C1 segment of cervical spinal cord (tissue), 14 donors: Measurements from ENCODE around the gene TBL1XR1.

Experiments used
- DNase-seq, 14 donors: peaks; one replicate each; lab custom pipeline; 2025; lab: John Stamatoyannopoulos, UW

The TBL1XR1 gene

DNA sequence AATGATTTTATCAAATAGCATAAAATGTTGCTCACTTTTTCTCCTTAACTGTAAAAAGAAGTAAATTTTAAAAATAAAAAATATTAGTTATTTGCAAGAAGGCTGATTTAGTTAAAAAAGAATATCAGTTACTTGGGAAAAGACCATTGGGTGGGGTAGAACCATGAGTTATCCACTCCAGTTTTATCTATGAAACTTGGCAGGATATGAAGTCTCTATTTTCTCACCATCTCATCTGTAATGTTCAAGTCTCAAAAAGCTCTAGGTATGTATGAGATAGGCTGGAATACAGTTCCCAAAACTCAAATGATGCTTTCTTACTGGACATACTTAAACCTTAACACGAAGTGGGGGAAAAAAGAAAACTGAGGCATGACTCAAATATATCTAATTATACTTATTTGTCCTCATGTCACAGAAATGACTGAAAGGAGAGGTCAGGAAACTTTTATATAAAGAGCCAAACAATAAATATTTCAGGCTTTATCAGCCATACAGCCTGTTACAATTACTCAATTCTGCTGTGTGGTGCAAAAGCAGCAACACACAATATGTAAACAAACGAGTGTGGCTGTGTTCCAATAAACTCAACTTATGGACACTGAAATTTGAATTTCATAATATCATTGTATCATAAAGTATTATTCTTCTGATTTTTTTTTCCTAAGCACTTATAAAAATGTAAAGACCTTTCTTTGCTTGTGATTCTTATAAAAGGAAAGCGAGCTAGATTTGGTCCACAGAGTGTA, 131.8 kb downstream of the TBL1XR1 start:
- DNase-seq: no peak

DNA sequence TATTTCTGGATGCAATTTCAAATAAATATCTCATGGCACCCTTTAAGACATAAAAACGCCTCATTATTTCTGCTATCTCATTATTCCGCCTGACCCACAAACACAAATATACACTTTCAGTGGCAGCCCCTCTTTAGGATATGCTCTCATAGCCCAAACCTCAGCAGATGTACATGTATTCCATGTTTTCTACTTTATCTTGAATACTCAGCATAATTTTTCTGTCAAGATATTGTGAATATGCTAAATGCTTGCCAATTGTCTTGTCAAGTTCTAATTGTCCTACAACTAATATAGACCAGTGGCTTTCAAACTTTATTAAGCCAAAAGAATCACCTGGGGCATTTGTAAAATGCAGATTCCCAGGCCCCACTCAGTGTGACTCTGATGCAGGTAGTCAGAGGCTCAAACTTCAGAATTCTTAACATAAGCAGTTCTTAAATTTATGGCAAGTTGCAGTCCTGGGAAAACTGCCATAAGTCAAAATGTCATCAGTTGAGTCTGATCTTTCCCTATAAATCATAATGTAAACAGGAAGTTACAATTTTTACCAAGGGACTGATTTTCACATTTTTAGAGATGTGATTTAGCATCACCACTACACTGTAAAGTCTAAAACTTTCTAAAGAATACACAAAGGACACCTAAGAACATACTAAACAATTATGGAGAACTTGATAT, 135.1 kb downstream of the TBL1XR1 start:
- DNase-seq: no peak

- no peak for DNase-seq
These were observed 135.9 kb downstream of the TBL1XR1 start for GRCh38 chr3:177061369-177061768.

DNA sequence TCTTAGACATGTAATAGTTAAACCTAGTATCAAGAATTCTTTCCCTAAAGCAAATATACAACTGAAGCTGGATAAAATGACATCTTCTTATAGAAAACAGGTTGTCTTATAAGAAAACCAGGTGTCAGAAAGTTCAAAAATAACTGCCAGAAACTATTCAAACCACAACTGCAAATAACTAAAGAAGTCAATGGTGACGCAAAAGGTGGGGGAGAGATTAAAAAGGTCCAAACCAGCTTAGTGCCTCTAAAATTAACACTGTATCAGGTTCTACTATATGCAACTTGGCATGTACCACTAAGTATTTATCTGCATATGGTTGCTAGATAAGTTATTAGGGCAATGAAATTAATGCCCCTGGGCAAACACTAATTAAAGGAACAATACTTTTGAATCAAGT, 136.8 kb downstream of the TBL1XR1 start:
- no peak for DNase-seq

DNA sequence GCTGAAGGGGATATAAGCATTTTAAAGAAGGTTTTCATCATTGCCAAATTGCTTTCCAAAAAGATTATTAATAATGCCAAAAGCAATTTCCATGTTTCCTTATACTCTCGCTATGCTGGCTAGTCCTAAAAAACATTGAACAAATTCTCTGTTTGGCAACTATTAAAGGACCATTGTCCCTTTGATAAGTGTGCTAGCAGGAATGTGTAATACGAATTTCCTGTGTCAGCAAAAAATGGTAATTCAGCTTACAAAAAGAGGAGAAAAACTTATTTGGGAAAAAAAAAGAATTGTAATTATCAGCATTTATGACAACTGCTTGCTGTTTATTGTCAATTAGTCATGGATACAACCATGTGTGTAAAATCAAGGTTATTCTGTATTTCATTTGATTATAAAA, 138.6 kb downstream of the TBL1XR1 start:
- DNase-seq: no peak

- DNase-seq: no peak
These were observed 139.5 kb downstream of the TBL1XR1 start for GRCh38 chr3:177057768-177058167.

GRCh38 chr3:177056927-177057326, 140.4 kb downstream of the TBL1XR1 start:
- peak in 1 of 14 donors; percentile 35 for DNase-seq

- peak in 1 of 14 donors; percentile 15 for DNase-seq
These were observed 141.4 kb downstream of the TBL1XR1 start for GRCh38 chr3:177055605-177056571.

GRCh38 chr3:177053107-177053506, 144.2 kb downstream of the TBL1XR1 start:
- no peak for DNase-seq

- DNase-seq: peak in 1 of 14 donors; percentile 16
These were observed 145.9 kb downstream of the TBL1XR1 start for GRCh38 chr3:177051411-177051810.

GRCh38 chr3:177050501-177051237, 146.6 kb downstream of the TBL1XR1 start:
- peak in 1 of 14 donors; percentile 39 for DNase-seq

GRCh38 chr3:177045767-177046166, 151.5 kb downstream of the TBL1XR1 start:
- no peak for DNase-seq

GRCh38 chr3:177045222-177045621, 152.1 kb downstream of the TBL1XR1 start:
- DNase-seq: no peak

GRCh38 chr3:177041730-177042551, 155.3 kb downstream of the TBL1XR1 start:
- no peak for DNase-seq

DNA sequence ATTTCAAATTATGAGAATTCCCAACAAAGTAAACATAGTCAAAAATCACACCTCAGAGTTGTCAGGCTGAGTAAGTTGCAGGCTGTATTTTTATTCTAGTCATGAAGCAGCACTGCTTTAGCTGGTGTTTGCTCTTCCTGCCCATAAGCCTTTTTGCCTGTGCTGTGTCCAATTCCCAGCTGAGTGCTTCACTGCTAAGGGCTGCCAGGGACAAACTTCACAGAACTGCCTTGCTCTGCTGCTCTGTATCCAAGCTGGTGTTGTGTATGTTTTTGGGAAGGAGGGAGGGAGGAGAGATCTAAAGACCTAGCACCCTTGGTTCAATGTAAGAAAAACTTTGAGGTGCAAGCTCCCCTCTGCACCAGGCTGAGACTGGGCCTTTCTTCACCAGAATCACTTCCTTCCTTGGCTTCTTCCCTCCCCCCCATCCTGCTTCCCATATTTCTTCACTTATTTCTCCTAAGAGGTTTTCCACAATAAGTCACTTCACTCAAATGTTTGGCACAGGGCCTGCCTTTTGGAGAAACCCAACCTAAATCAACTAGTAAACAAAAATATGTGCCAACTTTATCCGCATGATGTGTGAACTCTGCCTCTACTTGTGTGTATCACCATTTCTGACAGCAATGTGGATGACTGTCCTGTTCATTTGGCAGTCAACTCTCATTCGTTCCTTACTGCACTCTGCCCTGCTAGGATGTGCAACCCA, 156.1 kb downstream of the TBL1XR1 start:
- DNase-seq: peak in 8 of 14 donors; percentile 3 to 47 (median 38)

DNA sequence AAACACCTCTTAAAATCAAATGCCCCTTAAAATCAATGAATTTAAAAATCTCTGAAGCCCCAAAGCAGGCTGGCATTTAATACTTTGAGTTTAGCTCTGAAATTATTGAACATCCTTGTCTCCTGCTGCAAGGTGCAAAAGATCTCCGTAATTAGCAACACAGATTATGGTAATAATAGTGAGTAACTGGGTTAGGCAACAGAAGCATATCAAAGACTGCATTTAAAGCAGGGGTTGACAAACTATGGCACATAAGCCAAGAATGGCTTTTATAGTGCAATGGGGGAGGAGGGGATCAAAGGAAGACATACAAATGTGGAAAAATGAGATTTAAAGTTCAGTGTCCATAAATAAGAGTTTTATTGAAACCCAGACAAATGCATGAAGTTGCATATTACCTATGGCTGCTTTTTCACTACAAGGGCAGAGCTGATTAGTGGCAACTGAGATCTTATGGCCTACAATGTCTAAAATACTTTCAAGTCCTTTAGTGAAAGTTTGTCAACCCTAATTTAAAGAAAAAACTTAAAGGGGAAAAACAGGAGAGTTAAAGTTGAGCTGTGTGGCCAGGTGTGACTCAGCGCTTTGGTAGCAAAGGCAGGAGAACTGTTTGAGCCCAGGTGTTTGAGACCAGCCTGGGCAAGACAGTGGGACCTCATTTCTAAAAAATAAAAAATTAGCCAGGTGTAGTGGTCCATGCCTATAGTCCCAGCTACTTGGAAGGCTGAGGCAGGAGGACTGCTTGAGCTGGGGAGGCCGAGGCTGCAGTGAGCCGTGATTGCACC, 157.6 kb downstream of the TBL1XR1 start:
- DNase-seq: no peak

- DNase-seq: no peak
These were observed 160.0 kb downstream of the TBL1XR1 start for GRCh38 chr3:177037241-177037640.

- DNase-seq: no peak
These were observed 161.6 kb downstream of the TBL1XR1 start for GRCh38 chr3:177035676-177036075.
